Gastroesophageal sphincter (tissue), 4 donors: ENCODE results near the gene LSM10. TPM values are rescaled to one million over a fixed set of nuclear protein-coding genes. Genes with fewer than 3 reads are reported as not detected.

Experiments
- ATAC-seq: fragments of 150-250 bp; one replicate; pipeline ENCODE4 v1.9.1; 2016; ENCODE audit warnings: mild to moderate bottlenecking, moderate library complexity
- H3K27ac ChIP-seq, 4 donors: fragments of 200-600 bp; sonication (generic) in 3 of 4; 1 replicate in 3 of 4; 2 replicates in 1 of 4; pipeline ENCODE4 v1.5.1; 2016 to 2019
- H3K27me3 ChIP-seq: fragments of 200-600 bp; sonication (generic); one replicate; pipeline ENCODE4 v1.5.1; 2019
- H3K36me3 ChIP-seq, 2 donors: fragments of 200-600 bp; sonication (generic); one replicate each; pipeline ENCODE4 v1.5.1; 2019; ENCODE audit warnings: control low read depth in 1 of 2
- H3K4me1 ChIP-seq, 3 donors: fragments of 200-600 bp; sonication (generic); 1 replicate in 2 of 3; 2 replicates in 1 of 3; pipeline ENCODE4 v1.5.1; 2016 to 2019; ENCODE audit warnings: control low read depth in 2 of 3
- H3K4me3 ChIP-seq, 2 donors: fragments of 200-600 bp; sonication (generic); one replicate each; pipeline ENCODE4 v1.5.1; 2019; ENCODE audit warnings: mild to moderate bottlenecking in 1 of 2, moderate library complexity in 1 of 2
- H3K9me3 ChIP-seq, 3 donors: fragments of 200-600 bp; sonication (generic); one replicate each; pipeline ENCODE4 v1.5.1; 2017 to 2019; ENCODE audit warnings: control low read depth in 2 of 3
- CTCF ChIP-seq, 4 experiments: fragments of 200-600 bp in 2 of 4; fragments of 450-650 bp in 2 of 4; sonication (generic) in 1 of 4; IDR thresholded peaks; one replicate each; pipeline ENCODE4 v1.5.1; 2017 to 2019; ENCODE audit warnings: antibody characterized with exemption in 4 of 4, mild to moderate bottlenecking in 2 of 4, moderate library complexity in 2 of 4
- EP300 ChIP-seq: sonication (generic); formaldehyde crosslinking; IDR thresholded peaks from one replicate; pipeline ENCODE4 v1.6.1; 2017; ENCODE audit warnings: antibody characterized with exemption, mild to moderate bottlenecking
- POLR2A ChIP-seq, 2 donors: fragments of 450-650 bp; IDR thresholded peaks; one replicate each; pipeline ENCODE4 v1.6.1; 2017; ENCODE audit warnings: antibody characterized with exemption in 2 of 2, mild to moderate bottlenecking in 2 of 2, moderate library complexity in 1 of 2
- POLR2AphosphoS5 ChIP-seq: sonication (generic); formaldehyde crosslinking; IDR thresholded peaks from one replicate; pipeline ENCODE4 v1.6.1; 2017; ENCODE audit warnings: antibody characterized with exemption
- WGBS, 2 donors: methylation state at CpG; one replicate each; pipeline ENCODE4 v1.1.5; 2018; ENCODE audit warnings: low coverage in 1 of 2; 5-methylcytosine and 5-hydroxymethylcytosine counted together
- total RNA-seq, 4 donors: library from RNA; depleted of rRNA; stranded (reverse); fragments of >200 nt; gene quantifications; one replicate each; pipeline ENCODE4 v1.1.0, GENCODE V29; 2016

The LSM10 gene
- total RNA-seq, 4 donors from 2014 or later: 39.5 to 50.2 (median 47.3) TPM

- H3K4me3 ChIP-seq: no peak overlapping the region
- no peaks in the 10 kb centered on the region for H3K9me3 ChIP-seq
- TF ChIP-seq CTCF (IDR thresholded peaks at IDR 0.05) (no peak), EP300 (no peak), POLR2AphosphoS5 (no peak), POLR2A (IDR thresholded peaks at IDR 0.05) (no peak)
- ATAC-seq: no peak
- 77% methylated on average over 2 of the region's 2 CpGs; no CpG with 5 or more reads in 1 of the 2 donors for WGBS, 2 donors
- no peaks in the 10 kb centered on the region for H3K27me3 ChIP-seq
- H3K36me3 ChIP-seq: peaks cover 0 to 46% of the 10 kb centered on the region in 2 donors
- H3K27ac ChIP-seq: peak overlapping the region in 3 of 4 donors; percentile 96 to 99 (median 97)
- H3K4me1 ChIP-seq: peaks cover 0 to 54% (median 22%) of the 10 kb centered on the region in 3 donors
Measured at GRCh38 chr1:36390411-36390810, 7.3 kb downstream of the LSM10 start.

- Histone ChIP-seq H3K4me1 (peaks cover 0 to 51% (median 22%) of the 10 kb centered on the region in 3 donors), H3K4me3 (no peak overlapping the region), H3K27ac (peak overlapping the region in 3 of 4 donors; percentile 96 to 99 (median 97)), H3K27me3 (no peaks in the 10 kb centered on the region), H3K9me3 (no peaks in the 10 kb centered on the region), H3K36me3 (peaks cover 0 to 46% of the 10 kb centered on the region in 2 donors)
- TF ChIP-seq CTCF (IDR thresholded peaks at IDR 0.05) (no peak), POLR2AphosphoS5 (no peak), POLR2A (IDR thresholded peaks at IDR 0.05) (no peak), EP300 (no peak)
- ATAC-seq: no peak
- 73 to 90% methylated on average over 1 of the region's 1 CpG for WGBS, 2 donors
Measured at GRCh38 chr1:36389999-36390398, 7.7 kb downstream of the LSM10 start.

- WGBS, 2 donors: 39 to 55% methylated on average over 2 of the region's 2 CpGs
Measured at GRCh38 chr1:36389261-36389660, 8.4 kb downstream of the LSM10 start.

GRCh38 chr1:36387141-36387949 is 10.4 kb downstream of the LSM10 start:
- no peak for TF ChIP-seq EP300
- peak; percentile 84 for TF ChIP-seq POLR2AphosphoS5
- H3K4me3 ChIP-seq: peak overlapping the region in 1 of 2 donors; percentile 98
- H3K27ac ChIP-seq: peak overlapping the region; percentile 96 to 99 (median 96)
- peaks cover 0 to 27% of the 10 kb centered on the region in 2 donors for H3K36me3 ChIP-seq
- H3K4me1 ChIP-seq: peaks cover 0 to 66% (median 37%) of the 10 kb centered on the region in 3 donors
- 27 to 39% methylated on average over 7 to 9 of the region's 10 CpGs for WGBS, 2 donors
- H3K27me3 ChIP-seq: no peaks in the 10 kb centered on the region
- H3K9me3 ChIP-seq: no peaks in the 10 kb centered on the region
- peak; percentile 46 for ATAC-seq

More at GRCh38 chr1:36389261-36389660, 8.4 kb downstream of the LSM10 start:
- Histone ChIP-seq H3K27ac (peak overlapping the region; percentile 47 to 99 (median 96)), H3K27me3 (no peaks in the 10 kb centered on the region), H3K36me3 (peaks cover 0 to 46% of the 10 kb centered on the region in 2 donors), H3K4me1 (peaks cover 0 to 55% (median 28%) of the 10 kb centered on the region in 3 donors), H3K9me3 (no peaks in the 10 kb centered on the region), H3K4me3 (no peak overlapping the region)
- ATAC-seq: no peak
- TF ChIP-seq CTCF (IDR thresholded peaks at IDR 0.05) (no peak), POLR2A (IDR thresholded peaks at IDR 0.05) (no peak), EP300 (no peak), POLR2AphosphoS5 (no peak)

- Histone ChIP-seq H3K27ac (peak overlapping the region; percentile 96 to 99 (median 96)), H3K36me3 (peaks cover 0 to 18% of the 10 kb centered on the region in 2 donors), H3K27me3 (no peaks in the 10 kb centered on the region), H3K4me1 (peaks cover 0 to 74% (median 37%) of the 10 kb centered on the region in 3 donors), H3K4me3 (peak overlapping the region; percentile 42 to 98), H3K9me3 (no peaks in the 10 kb centered on the region)
- peak; percentile 86 for ATAC-seq
- TF ChIP-seq POLR2AphosphoS5 (peak; percentile 99), CTCF (IDR thresholded peaks at IDR 0.05) (no peak), POLR2A (IDR thresholded peaks at IDR 0.05) (peak; percentile 77 to 81), EP300 (no peak)
- 0 to 2% methylated on average over 8 of the region's 14 CpGs for WGBS, 2 donors
Measured at GRCh38 chr1:36386265-36387140, 11.2 kb downstream of the LSM10 start.
